Middle frontal gyrus (tissue), 1 donor: ENCODE measurements around the gene LIF.
"Not testable (repeated sequence)": the region's sequence is repeated elsewhere in the genome, so short reads cannot be mapped to it uniquely, and the experiment has no call there.

Experiments used
- DNase-seq: peaks from one replicate; pipeline ENCODE4 v3.0.0-alpha.2; 2015; ENCODE audit warnings: low spot score; ENCODE audit errors: extremely low spot score

LIF gene

GRCh38 chr22:30227438-30228228, 18.9 kb downstream of the LIF start:
- DNase-seq, result no peak

GRCh38 chr22:30226192-30226832, 20.2 kb downstream of the LIF start:
- DNase-seq, result no peak

- DNase-seq, result no peak
These were observed 21.2 kb downstream of the LIF start for GRCh38 chr22:30225220-30225927.

- no peak for DNase-seq
These were observed 22.2 kb downstream of the LIF start for GRCh38 chr22:30224161-30224857.

- no peak for DNase-seq
These were observed 23.3 kb downstream of the LIF start for GRCh38 chr22:30223303-30223702.

GRCh38 chr22:30222321-30222720, 24.2 kb downstream of the LIF start:
- no peak for DNase-seq

- DNase-seq, result no peak
These were observed 25.2 kb downstream of the LIF start for GRCh38 chr22:30221121-30221992.

- no peak for DNase-seq
These were observed 26.1 kb downstream of the LIF start for GRCh38 chr22:30220338-30221012.

- DNase-seq, result no peak
These were observed 26.8 kb downstream of the LIF start for GRCh38 chr22:30219668-30220278.

- DNase-seq, result no peak
These were observed 27.4 kb downstream of the LIF start for GRCh38 chr22:30219049-30219654.

GRCh38 chr22:30217698-30218560, 28.6 kb downstream of the LIF start:
- DNase-seq, result no peak

- no peak for DNase-seq
These were observed 29.8 kb downstream of the LIF start for GRCh38 chr22:30216710-30217109.

GRCh38 chr22:30216272-30216671, 30.3 kb downstream of the LIF start:
- DNase-seq, result not testable (repeated sequence)

- DNase-seq, result no peak
These were observed 31.7 kb downstream of the LIF start for GRCh38 chr22:30214703-30215407.

GRCh38 chr22:30212996-30213441, 33.5 kb downstream of the LIF start:
- DNase-seq, result no peak

GRCh38 chr22:30212363-30212995, 34.1 kb downstream of the LIF start:
- no peak for DNase-seq
